Endothelial cell of hepatic sinusoid (primary cell): ENCODE measurements around the gene RBBP7.
"Not testable (repeated sequence)": the region's sequence is repeated elsewhere in the genome, so short reads cannot be mapped to it uniquely, and the experiment has no call there.

ENCODE experiments used
- in situ Hi-C: cut with HindIII; loops from 2 replicates; pipeline ENCODE4 v1.10.0; 2017; ENCODE audit warnings: low sequenced_read_pairs

RBBP7 gene

DNA sequence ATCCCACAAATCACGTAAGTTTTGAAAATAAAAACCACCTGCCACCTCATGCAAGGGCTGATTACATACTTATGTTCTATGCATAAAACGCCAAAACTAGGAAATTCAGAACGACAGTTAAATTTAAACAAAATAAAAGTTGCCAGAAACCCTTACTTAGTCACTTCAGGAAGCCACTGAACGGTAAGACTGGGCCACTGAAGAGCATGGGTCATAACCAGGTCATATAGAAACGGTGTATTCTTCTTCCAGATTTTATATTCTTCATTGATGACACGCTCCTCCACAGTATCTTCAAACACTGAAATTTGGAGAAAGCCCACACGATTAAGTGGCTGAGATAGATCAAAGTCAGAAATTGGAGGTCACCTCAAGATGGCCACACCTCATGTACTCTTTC lies 1.2 kb downstream of the RBBP7 start:
- in situ Hi-C loops, result no loop called here

DNA sequence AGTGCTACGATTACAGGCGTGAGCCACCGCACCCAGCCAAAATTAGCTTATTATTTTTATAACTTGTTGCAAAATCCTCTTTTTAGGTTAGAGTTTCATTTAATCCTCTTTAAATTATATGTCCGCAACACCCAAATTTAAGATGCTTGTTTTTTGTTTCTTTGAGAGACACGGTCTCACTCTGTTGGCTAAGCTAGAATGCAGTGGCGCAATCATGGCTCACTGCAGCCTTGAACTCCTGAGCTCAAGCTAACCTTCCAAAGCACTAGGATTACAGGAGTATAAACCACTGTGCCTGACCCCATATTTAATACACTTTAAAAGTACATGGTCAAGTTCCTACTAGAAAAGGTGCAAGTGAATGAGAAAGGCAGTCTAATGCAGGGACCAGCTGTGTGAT lies 2.2 kb downstream of the RBBP7 start:
- in situ Hi-C loops, result no loop called here

DNA sequence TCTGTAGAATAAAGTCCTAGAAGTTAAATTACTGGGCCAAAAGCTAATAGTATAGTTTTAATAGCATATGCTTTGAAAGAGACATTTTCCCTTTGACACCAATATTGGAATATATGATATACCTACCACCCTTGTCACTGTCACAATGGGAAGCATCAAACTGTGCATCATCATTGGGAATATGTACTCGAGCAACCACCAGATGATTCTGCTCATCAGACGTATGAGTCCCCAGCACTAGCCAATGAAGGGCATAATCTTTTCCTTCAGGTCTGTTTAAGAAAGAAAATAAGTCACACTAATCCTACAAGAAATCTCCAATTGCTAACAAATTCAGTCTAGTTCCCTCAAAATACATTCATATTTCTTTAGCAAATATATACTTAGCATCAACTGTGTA lies 7.3 kb downstream of the RBBP7 start:
- in situ Hi-C loops, result no loop called here

DNA sequence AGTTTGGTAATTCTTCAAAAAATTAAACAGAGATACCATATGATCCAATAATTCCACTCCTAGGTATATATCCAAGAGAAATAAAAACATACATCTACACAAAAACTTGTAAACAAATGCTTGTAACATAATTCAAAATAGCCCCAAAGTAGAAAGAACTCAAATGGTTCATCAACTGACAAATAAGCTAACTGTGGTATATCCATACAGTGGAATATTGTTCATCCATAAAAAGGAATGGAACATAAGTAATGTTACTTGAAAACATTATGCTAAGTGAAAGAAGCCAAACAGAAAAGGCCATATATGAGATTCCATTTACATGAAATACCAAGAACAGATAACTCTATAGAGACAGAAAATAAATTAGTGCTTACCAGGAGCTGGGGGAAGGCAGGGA lies 13.4 kb downstream of the RBBP7 start:
- in situ Hi-C loops, result no loop called here

DNA sequence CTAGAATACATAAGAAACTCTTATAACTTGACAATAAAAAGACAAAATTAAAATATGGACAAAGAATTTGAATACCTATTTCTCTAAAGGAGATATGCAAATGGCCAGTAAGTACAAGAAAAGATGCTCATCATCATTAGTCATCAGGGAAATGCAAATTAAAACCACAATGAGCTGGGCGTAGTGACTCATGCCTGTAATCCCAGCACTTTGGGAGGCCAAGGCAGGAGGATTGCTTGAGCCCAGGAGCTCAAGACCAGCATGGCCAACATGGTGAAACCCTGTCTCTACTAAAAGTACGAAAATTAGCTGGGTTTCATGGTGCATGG lies 14.1 kb downstream of the RBBP7 start:
- in situ Hi-C loops, result not testable (repeated sequence)

DNA sequence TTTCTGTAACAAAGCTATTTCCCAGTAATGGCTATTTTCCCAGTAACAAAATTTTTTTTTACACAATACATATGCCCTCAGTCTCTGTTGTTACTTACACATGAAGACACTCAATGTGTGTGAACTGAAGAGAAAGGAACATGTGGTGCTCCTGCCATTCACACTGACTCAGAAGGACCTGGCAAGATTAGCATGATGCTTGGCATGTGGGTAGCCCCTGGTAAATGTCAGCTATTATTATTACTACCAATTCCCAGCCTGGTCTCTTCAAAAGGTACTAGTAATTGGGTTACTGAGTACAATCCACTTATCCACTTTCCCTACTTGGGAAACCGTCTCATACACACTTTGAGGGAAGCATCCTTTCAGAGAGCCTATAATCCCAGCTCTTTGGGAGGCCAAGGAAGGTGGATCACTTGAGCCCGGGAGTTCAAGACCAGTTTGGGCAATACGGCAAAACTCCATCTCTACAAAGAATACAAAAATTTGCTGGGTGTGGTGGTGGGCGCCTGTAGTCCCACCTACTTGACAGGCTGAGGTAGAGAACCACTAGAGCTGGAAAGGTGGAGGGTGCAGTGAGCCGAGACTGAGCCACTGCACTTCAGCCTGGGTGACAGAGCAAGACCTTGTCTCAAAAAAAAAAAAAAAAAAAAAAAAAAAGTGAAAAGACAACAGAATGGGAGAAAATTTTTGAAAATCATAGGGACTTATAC lies 14.6 kb downstream of the RBBP7 start:
- in situ Hi-C loops, result no loop called here

DNA sequence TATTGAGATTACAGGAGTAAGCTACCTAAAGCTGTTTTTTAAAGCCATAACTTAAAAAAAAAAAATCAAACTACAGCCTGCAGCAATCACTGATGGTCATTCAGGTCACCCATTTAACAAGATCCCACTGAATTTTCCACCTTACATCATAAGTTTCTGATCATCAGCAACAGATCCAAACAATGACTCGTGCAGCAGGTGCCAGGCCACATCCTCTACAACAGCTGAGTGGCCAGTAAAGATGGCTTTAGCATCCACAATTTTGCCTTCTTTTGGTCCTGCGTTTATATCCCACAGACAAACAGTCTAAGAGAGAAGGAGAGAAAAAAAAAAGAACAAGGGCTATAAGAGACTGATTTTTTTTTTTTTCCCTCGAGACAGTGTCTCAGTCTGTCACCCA lies 16.6 kb downstream of the RBBP7 start:
- in situ Hi-C loops, result no loop called here

DNA sequence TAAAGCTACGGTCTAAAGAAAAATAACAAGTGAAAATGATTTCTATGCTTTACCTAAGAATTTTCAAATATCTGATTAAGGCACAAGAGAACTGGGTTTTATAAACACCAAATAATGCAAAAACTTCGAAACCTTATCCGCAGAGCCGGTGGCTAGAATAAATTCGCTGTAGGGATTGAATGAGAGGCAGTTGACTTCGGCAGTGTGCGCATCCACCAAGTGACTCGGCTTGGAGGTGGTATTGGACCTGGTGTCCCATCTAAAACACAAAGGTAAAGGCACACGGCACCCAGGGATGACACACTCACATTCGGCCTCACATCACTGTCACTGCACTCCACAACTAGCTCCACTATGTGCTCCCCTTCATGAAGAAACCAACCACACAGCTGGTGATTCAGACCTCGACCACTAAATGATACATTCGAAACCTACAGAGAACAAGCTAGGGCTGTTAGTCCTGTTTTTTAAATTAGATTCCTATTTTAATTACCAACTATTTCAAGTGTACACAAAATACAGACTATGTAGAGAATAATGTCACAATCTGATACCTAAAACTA lies 17.5 kb downstream of the RBBP7 start:
- in situ Hi-C loops, result no loop called here

DNA sequence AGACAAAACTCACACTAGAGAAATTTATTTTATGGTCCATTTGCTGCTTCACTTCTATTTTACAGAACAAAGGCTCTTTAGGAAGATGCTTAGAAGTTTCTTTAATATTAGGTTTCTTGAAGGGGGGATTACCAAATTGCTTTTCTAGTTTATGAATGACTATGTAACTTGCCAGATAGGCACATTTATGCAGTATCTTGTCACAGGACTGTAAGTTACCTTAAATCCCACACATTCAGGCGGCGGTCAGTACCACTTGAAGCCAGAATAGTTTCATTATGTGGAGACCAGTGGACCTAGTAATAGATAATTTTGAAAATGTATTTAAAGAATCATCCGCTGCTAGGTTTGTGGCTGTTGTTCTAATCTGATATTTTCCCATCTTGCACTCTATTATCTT lies 18.3 kb downstream of the RBBP7 start:
- in situ Hi-C loops, result no loop called here

DNA sequence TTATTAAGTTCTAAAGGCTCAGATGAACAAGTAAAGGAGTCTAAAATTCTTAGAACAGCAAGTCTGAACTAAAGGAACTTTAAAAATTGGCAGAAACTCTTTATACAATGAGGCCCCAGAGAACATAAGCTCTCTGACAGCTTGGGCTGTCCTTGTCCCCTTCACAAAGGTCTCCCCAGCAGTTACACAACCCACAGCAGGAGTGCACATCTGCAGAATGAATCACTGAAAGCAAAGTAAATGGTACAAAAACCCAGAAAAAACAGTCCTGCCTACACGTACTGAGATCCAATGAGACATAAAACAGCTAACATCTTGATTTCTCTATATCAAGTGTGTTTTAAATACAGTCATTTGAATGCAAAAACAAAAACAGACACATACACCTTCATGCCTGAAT lies 18.7 kb downstream of the RBBP7 start:
- in situ Hi-C loops, result no loop called here

DNA sequence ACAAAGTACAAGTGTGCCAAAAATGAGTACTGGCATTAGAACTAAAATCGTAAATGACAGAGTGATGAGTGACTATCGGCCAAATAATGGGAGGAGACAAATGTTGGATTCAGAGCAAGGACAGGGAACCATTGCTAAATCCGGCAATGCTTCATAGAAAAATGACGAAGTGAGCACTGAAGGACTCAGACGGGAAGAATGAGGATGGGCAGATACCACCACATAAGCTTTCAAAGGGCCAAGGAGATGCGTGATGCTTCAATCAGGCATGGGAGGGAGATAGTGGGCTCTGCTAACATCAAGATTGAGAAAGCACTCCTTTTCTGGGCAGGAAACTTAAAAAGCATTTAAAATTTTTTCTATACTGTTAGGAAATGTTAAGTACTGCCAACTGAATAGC lies 21.6 kb downstream of the RBBP7 start:
- in situ Hi-C loops, result no loop called here

DNA sequence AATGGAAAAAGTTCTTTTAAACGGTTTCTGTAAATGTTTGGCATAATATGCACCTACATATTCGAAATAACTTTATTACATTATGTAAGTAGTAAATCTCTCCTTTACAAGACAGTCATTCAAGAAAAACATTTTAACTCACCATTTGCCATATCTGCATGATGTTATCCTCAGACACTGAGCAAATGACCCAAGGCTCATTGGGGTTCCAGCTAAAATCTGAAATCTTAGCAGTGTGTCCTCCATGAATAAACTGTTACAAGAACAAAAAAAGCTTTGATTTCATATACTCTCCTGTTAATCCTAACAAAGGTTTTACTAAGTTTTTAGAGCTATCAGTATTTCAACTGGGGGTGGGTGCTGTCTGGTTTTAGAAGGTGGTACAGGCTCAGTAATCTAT lies 24.5 kb downstream of the RBBP7 start:
- in situ Hi-C loops, result no loop called here

DNA sequence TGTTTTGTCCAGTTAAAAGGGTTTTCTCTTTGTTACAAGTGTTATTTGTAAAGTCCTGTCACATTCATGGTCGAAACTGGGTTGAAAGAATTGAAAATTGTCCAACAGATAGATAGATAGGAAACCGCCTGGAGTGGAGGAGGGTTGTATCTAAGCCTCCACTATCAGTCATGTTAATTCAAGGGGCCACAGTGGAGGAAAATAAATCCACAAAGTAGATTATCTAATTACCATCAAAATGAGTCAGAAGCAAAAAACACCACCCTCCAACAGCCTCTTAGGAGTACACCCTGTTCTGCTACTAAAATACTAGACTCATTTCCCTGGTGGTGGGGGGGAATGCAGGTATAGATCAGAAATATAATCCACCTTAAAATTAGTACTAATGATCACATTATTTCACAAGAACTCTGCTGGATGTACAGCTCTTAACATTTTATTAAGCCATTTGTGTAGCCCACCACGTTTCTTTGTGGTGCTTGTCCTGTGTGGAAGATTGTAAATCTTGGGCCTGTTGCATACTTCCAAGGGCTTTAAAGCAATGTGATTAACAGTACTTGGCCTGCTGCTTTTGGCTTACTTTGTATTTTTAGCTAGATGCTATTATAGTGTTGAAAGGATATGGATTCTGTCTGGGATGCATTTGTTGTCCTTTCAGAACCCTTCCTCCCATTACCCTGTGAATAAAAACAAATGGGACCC lies 26.8 kb downstream of the RBBP7 start:
- in situ Hi-C loops, result loop anchor here (5.0 kb wide), 1 partner anchor 44 kb away; no protein-coding TSS in a partner anchor

DNA sequence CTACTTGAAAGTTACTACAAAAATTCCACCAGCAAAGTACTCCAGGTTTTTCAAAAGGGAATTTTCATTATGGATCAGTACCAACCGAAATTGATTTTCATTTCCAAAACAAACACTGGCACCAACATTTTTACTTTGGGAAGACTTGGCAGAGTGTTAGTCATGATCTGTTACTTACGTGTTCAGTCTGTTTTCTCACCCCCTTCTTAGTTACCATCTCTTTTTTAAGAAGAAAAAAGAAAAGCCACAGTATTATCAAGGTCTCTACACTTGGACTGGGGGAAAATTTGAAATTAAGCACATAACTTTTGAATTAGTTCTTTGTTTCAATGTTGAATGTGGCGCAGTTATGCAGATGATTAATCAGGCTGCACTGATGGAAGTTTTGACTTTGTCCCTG lies 27.5 kb downstream of the RBBP7 start:
- in situ Hi-C loops, result loop anchor here (5.0 kb wide), 1 partner anchor 45 kb away; no protein-coding TSS in a partner anchor

DNA sequence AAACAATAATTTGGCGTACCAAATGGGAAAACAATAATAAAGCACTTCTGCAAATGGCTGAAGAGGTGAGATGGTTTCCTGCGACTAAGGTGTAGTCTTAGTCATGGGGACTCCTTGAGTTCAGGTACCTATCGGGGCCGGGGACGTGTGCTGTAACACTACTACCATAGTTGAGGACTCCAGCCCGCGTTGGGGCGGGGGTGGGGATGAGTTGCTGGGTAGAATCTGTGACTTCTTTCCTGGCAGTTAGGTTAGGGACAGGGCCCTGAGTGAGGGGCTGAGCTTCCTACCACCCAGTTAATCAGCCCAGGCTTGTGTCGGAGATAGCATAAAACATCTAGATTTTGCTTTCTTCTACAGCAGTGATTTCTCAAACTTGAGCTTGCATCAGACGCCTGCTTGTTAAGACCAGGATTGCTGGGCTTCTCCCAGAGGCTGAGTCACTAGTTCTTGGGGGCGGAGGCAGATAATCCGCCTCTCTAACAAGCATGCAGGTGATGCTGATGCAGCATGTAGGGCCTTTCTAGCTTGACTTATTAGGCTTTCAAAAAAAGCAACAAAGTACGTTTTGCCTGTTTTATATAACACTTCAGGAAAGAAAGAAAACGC lies 30.2 kb downstream of the RBBP7 start:
- in situ Hi-C loops, result loop anchor here (5.0 kb wide), 1 partner anchor 47 kb away; no protein-coding TSS in a partner anchor

DNA sequence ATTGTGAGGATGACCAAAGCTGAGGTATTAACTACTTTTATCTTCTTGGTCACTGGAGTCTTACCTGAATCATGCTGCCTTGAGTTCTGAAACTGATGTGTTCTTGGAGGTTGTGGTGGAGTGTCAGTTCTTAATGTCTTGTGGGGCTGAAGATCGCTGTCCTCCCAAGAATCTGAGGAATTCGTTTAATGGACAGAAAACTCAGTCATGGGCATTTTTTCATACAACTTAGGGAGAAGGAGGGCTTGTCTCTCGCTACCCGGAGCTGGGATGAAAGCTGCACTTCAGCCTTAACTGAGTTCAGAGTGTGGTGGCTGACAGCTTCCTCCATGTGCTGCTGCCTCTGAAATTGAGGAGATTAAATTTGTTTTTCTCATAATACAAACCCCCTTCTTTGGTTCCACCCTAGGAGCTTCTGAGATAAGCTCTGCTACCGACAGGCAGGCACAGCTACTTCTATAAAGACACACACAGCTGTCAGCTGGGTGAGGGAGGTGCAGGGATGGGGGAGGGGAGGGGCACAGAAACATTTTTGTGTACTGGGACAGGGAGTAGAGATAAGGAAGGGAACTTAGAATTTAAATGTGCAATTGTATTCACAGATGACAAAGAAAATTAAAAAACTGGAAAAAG lies 30.8 kb downstream of the RBBP7 start:
- in situ Hi-C loops, result no loop called here

DNA sequence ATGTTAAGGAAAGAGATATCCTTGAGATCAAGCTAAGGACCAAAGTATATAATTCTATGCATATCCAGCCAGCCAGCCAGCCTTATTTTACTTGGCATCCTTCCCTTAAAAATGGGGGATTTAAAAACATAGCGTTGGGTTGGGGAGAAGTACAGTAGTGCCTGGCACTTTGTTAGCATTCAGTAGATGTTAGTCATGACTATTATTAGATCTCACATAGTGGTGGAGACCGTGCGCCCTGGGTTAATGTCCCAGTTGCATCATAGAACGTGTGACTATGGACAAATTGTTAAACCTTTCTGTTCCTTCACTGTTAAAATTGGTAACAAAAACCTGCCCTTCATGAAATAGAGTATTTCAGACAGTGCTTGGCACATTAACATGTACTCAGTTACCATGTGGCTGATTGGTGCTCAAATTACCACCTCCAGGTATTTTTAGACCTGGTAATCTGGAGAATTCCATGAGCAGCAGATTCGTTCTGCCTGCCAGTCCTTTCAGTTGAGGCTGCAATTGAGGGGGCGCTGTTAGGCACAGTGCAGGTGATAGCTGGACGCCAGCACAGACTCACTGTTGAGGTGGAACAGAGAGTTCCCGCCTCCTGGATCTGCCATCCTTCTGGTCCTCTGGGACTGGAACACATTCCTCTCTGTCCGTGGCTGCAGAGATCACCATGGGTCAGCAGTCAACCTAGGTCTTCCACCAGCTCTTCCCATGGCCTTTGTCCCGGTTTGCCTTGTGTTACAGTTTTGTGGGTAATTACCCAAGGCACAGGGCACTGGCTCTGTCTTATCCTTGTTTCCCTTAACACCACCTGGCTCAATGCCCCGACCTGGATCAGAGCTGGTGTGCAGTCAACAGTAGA lies 31.7 kb downstream of the RBBP7 start:
- in situ Hi-C loops, result no loop called here

DNA sequence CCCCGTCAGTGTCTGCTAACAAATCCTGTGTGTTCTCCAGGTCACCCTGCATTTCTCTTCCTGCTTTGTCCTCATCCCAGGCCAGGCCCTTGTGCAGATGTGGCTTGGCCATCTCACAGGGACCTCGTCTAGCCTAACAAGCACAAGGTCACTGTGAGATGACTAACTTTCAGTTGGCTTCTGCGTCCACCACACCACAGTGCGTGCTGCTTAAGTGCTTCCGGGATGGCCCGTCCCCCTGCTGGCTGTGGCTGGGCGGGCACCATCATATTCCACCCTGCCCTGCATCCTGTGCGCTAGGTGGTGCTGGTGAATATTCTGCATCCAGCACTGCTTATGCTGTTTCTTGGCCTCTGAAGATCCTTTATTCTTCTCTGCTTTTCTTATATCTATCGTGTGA lies 33.8 kb downstream of the RBBP7 start:
- in situ Hi-C loops, result no loop called here

DNA sequence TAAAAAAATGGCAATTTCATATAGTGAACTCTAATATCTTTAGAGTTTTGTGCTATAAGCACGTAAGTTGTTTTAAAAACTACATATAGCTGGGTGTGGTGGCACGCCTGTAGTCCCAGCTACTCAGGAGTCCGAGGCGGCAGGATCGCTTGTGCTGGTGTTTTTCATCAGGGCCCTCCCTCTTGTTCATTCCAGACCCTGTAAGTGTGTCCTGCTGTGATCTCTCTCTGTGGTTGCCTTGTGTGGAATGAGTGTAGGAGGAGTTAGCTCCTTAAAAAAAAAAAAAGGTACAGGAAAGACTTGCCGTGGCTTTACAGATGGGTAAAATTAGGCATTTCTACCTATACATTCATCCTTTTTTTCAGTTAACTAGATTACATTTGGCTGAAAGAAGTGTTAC lies 35.4 kb downstream of the RBBP7 start:
- in situ Hi-C loops, result no loop called here

DNA sequence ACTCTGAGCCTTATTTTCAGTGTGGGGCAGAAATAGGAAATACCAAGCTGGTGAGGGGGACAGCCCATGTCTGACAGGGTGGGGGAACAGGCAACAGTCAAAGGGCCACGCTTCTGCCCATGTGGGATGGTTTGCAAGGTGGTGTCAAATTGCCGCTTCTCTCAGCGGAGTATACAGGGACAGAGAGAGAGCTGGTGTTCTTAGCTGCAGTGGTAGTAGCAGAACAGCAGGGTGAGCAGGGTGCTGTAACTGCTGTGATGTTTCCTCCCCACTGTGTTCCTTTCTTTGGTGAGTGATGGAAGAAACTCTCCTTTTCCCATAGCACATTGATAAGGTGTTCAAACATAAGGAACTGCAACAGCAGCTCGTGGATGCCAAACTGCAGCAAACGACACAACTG lies 37.9 kb downstream of the RBBP7 start:
- in situ Hi-C loops, result no loop called here
